ENCODE measurements around the gene DMXL1.
"Not testable (repeated sequence)": the region's sequence is repeated elsewhere in the genome, so short reads cannot be mapped to it uniquely, and the experiment has no call there.

The DMXL1 gene

DNA sequence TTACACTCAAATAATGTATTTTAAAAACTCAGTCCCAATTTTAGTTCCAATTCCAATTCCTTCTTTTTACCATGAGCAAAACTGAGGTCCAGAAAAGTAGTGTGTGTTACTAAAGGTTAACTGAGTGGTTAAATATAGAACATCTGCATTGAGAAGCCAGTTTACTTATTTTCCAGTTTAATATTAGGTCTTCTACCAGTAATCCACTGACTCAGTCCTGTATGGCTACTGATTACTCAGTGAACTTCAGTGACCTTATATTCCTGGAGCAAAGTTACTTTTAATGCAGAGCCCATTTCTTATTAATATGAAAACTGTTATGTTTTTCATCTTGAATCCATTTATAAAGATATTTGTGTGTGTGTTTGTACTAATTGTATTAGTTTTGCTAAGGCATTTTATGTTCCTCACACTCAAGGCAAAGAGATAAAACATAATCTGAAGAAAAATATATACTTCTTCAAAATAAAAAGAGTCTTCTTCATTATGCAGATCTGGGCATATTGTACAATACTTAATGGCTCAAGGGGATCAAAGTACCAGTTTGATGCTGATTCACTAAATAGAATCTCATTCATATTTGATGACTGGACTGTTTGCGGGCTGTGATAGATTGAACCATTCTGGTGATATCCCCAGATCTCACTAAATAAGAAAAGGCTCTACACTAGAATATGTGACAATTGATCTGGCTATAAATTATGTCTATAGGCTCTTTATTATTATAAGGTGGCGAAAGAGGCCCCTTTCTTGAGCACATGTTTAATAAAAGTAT is 60.8 kb downstream of the DMXL1 start:
- DNase-seq: no peak

- DNase-seq: not testable (repeated sequence)
Observed at GRCh38 chr5:119135743-119136142, 64.9 kb downstream of the DMXL1 start.

DNA sequence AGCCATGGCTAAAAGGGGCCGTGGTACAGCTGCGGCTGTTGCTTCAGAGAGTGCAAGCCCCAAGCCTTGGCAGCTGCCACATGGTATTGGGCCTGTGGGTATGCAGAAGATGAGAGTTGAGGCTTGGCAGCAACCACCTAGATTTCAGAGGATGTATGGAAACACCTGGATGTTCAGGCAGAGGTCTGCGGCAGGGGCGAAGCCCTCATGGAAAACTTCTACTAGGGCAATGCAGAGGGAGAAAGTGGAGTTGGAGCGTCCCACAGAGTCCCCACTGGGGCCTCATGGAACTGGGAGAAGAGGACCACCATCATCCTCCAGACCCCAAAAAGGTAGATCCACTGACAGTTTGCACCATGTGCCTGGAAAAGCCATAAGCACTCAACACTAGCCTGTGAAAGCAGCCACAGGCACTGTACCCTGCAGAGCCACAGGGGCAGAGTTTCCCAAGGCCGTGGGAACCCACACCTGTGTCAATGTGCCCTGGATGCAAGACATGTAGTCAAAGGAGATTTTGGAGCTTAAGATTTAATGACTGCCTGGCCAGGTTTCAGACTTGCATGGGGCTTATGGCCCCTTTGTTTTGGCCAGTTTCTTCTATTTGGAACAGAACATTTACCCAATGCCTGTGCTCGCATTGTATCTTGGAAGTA is 65.9 kb downstream of the DMXL1 start:
- no peak for DNase-seq

DNA sequence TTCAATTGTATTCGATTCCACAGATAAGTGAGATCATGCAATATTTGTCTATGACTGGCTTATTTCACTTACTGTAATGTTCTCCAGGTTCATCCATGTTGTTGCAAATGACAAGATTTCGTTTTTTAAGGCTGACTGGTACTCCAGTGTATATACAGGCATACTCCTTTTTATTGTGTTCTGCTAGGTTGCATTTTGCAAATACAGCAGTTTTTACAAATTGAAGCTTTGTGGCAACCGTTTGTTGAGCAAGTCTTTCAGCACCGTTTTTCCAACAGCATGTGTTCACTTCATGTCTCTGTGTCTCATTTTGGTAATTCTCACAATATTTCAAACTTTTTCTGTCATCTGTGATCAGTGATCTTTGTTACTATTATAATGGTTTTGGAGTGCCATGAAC is 82.7 kb downstream of the DMXL1 start:
- no peak for DNase-seq

DNA sequence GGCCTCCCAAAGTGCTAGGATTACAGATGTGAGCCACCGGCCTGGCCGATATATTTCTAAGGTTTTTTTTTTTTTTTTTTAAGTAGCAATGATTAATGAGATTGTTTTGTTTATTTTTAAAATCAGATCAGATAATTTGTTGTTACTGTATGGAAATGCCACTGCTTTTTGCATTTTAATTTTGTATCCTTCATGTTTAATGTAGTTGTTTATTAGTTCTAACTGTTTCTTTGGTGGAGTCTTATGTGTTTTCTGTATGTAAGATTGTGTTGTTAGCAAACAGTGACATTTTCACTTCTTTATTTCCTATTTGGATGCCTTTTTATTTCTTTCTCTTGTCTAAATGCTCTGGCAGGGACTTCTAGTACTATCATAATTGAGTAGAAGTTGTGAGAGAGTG is 87.3 kb downstream of the DMXL1 start:
- DNase-seq: no peak

DNA sequence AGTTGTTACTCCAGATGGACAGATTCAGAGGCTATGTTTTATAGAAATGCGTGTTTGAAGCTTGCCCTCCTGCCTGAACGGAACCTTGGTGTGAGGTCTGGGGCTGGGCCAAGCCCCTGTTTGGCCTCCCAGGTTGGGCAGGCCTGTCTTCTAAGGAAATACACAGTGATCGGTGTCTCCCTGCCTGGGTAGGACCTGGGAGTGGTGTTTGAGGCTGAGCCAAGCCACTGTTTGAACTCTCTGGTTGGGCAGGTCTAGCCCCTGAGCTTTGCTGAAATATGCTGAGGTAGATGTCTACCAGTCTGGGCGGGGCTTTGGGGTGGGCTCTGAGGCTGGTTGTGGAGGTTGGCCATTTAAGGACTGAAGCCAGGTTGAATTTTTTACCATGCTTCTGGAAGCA is 90.5 kb downstream of the DMXL1 start:
- DNase-seq: no peak

DNA sequence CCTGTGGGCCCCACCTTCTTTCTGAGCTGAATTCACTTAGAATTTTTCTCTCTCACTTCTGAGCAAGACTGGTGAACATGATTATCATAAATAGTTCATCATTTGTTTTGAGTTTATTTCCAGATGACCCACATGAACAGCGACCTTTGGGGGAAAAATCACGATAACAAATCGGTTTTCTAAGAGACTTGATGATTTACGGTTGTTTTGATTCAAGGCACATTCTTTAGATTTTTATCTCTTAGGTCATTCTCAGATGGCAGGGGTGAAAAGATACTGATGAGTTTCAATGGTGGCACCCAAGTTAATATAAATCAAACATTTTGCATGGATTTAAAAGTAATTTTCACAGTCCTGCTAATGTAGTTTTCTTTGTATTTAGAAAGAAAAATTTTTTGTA is 95.1 kb downstream of the DMXL1 start:
- no peak for DNase-seq

- no peak for DNase-seq
Observed at GRCh38 chr5:119168401-119168800, 97.5 kb downstream of the DMXL1 start.

DNA sequence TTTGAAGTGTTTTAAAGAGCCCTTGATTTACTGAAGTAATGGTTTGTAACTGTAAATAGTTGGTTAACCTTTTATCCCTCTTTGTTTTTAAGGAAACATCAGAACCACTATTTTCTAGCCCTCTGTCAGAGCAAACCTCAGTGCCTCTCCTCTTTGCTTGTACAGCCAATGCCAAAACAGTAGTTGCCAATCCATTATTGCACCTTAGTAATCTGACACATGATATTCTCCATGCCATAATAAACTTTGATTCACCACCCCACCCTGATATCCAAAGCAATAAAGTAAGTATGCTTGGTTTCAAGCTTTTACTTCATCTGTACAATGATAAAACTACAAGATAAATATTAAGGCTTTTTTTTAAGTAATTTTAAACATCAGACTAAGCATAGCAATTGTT is 100.8 kb downstream of the DMXL1 start:
- DNase-seq: no peak

DNA sequence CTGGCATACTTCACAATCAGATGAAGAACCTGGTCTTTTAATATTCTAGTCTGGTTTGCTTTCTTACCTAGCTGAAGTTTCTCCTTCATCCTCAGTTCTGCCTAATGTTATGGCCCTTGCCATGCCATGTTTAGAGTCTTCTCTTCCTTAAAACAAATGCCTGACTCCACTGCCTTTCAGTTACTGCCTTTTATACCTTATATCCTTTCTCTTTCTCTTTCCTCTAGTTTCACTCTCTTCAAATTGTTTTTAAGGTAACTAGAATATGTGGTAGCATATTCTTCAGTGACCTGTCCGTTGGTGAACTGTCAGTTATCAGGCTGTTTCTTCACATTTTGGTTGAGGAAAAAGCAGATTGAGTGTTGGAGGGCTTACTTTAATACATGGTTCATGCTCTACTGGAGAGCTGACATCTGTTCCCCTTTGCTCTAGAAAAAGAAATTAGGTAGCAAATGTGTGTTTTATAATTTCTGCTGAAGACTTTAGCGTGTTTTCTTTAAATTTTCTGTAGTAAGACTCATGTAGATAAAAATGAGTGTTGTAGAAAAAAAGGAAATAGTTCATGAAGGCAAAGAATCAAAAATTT is 103.8 kb downstream of the DMXL1 start:
- no peak for DNase-seq

GRCh38 chr5:119176785-119177184 is 105.9 kb downstream of the DMXL1 start:
- DNase-seq: no peak

- no peak for DNase-seq
Observed at GRCh38 chr5:119177226-119177625, 106.3 kb downstream of the DMXL1 start.

DNA sequence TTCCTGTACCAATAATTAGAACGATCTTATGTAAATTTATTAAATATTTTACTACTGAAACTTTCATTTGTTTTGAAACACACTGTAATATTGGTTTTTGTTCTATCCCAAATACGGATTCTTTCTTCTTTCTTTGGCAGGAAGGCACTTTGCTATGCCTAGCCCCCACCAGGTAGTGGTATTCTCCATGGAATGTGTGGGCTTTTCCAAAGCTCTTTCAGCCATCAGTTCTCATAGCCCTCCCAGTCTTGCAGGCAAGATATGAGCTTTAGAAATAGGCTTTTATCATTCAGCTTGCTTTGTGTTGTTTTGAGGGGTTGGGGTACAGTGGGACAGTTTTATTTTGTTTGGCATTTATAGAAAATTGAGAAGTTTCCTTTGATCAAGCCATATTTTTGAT is 107.5 kb downstream of the DMXL1 start:
- no peak for DNase-seq

GRCh38 chr5:119179857-119180641 is 109.2 kb downstream of the DMXL1 start:
- no peak for DNase-seq

DNA sequence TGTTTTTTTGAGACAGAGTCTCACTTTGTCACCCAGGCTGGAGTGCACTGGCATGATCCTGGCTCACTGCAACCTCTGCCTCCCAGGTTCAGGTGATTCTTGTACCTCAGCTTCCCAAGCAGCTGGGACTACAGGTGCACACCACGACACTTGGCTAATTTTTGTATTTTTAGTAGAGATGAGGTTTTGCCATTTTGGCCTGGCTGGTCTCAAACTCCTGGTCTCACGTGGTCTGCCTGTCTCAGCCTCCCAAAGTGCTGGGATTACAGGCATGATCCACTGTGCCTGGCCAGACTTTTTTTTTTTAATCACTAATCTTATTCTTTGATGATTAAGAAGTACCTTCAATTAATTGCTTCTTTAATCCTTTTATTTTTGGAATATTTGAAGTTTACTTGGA is 114.6 kb downstream of the DMXL1 start:
- DNase-seq: not testable (repeated sequence)

- DNase-seq: peak; percentile 33
Observed at GRCh38 chr5:119187776-119188529, 117.1 kb downstream of the DMXL1 start.

DNA sequence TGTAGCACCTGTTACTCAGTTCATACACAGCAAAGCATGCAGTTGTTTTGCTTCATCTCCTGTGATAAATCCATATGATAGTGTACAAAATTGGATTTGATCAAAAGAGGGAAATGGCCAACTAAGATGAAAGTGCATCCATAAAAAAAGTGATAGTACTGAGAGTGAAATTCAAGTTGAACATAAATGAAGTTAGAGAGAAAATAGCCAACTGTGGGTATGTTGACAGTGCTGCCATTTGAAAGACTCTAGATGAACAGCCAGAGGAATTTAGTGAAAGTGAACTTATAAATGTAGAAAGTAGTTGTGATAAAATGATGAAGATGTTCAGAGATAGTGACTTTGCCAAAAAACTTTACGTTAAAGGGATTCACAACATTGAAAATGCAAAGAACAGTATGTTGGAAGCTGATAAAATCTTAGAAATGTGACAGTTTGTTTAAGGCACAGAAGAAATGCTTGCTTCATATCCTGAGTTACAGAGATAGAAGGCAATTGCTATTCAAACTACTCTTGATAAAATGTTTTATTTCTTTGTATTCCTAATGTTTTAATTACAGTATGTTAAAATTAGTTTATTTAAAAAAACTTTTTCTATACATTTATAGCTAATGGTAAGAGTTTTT is 119.7 kb downstream of the DMXL1 start:
- DNase-seq: no peak

GRCh38 chr5:119191944-119192343 is 121.1 kb downstream of the DMXL1 start:
- DNase-seq: no peak

DNA sequence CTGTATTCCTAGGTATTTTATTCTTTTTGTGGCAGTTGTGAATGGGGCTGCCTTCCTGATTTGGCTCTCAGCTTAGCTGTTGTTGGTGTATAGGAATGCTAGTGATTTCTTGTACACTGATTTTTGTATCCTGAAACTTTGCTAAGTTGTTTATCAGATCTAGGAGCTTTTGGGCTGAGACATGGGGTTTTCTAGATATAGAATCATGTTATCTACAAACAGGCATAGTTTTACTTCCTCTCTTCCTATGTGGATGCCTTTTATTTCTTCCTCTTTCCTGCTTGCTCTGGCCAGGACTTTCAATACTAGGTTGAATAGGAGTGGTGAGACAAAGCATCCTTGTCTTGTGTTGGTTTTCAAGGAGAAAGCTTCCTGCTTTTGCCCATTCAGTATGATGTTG is 129.9 kb downstream of the DMXL1 start:
- DNase-seq: no peak

- DNase-seq: no peak
Observed at GRCh38 chr5:119207105-119207504, 136.2 kb downstream of the DMXL1 start.

- DNase-seq: no peak
Observed at GRCh38 chr5:119212026-119212425, 141.1 kb downstream of the DMXL1 start.

DNA sequence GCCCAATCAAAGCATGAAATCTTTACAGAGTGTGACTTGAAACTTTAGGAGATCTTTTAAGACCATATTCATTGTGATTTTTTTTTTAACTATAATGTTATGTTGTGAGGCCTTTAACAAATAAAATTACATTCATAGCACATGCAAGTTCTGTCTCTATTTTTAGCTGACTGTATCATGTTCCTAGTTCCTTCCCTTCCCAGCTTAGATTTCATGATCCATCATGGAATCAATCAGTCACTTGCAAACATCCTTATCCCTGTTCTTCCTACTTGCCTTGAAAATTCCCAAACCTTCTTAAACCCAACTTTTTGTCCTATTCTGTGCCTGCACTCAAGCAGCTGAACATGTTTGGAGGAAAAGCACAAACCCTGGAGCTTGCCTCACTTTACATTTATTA is 141.8 kb downstream of the DMXL1 start:
- DNase-seq: no peak

All from central memory CD4-positive, alpha-beta T cell (primary cell).